Endothelial cell of coronary artery (primary cell): Measurements from ENCODE around the gene ADAMTS5. TPM values are rescaled to one million over a fixed set of nuclear protein-coding genes. Genes with fewer than 3 reads are reported as not detected.

Experiments
- total RNA-seq: library from RNA; depleted of rRNA; stranded (reverse); fragments of >200 nt; gene quantifications from 2 replicates; pipeline ENCODE4 v1.2.3, GENCODE V29; 2014

Gene ADAMTS5
- under 0.01 TPM in 2 replicates for total RNA-seq

DNA sequence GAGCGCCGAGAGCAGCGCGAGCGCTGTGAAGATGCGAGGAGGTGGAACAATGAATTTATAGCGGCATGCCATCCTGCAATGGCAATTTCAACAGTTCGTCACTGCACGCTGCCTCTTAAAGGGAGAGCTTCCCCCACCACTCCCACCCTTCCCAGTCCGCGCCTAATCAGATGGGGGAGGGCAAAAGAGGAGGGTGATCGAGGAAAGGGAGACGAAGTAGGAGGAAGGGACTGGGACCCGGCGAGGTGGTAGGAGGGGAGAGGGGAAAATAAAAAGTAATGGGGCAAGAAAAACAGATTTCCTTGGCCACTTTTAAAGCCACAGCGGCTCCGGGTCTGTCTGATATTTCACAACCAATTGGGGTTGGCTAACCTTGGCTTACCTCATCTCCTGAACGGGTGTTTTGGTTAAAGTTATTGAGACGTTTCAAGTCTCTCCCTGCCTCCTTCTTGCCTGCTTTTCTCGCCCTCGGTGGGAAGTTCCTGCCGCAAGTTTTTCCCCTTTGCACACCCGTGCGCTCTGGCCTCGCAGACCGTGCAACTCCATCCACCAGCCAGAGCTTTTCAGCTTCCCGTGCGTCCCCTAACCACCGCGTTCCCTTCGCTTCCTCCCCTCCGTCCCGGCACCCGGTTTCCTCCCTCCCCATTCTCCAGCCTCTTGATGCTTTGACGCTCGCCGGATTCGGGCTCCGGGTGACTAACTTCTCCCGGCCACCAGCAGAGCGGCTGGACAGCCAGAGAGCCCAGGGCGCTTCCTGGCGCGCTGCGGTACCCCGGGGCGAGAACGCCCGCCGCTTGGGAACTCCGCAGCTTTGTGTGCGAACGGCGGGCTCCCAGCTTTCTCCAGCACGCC, at the start of gene ADAMTS5:
TSS of gene ADAMTS5 (minus strand) at position 27 of the 852 bp plus-strand sequence. CDS start 697 bp downstream, outside the sequence.

Other genes starting within 250 kb of the ADAMTS5 start
- gene ADAMTS1, start 121.7 kb downstream of the ADAMTS5 start, total RNA-seq = 62.8 and 72.0 TPM in 2 replicates